Effector CD8-positive, alpha-beta T cell (primary cell): ENCODE measurements around the gene NUP155.
"Not testable (repeated sequence)": the region's sequence is repeated elsewhere in the genome, so short reads cannot be mapped to it uniquely, and the experiment has no call there.

Experiments used
- DNase-seq: peaks from one replicate; lab custom pipeline; 2025; lab: John Stamatoyannopoulos, UW
- total RNA-seq, 4 experiments: gene quantifications; one replicate each; lab custom pipeline; 2026; lab: John Stamatoyannopoulos, UW

Gene NUP155
- total RNA-seq, result 87.0 to 107 (median 92.8) reads per million in 4 experiments

GRCh38 chr5:37370864-37371726 lies at the start of gene NUP155:
Gene NUP155, minus strand, starts transcription at chr5:37371106. Its CDS starts 129 bp downstream, at chr5:37370977.
- DNase-seq, result peak; percentile 80

GRCh38 chr5:37417347-37417746 lies 46.4 kb upstream of the NUP155 start:
- DNase-seq, result no peak

GRCh38 chr5:37415456-37415855 lies 44.5 kb upstream of the NUP155 start:
- not testable (repeated sequence) for DNase-seq

GRCh38 chr5:37412515-37412914 lies 41.6 kb upstream of the NUP155 start:
- no peak for DNase-seq

- no peak for DNase-seq
Observed at GRCh38 chr5:37400501-37400900, 29.6 kb upstream of the NUP155 start.

GRCh38 chr5:37396352-37396751 lies 25.4 kb upstream of the NUP155 start:
- no peak for DNase-seq

- no peak for DNase-seq
Observed at GRCh38 chr5:37391591-37391990, 20.7 kb upstream of the NUP155 start.

GRCh38 chr5:37379100-37379628 lies 8.3 kb upstream of the NUP155 start, which contains the start of gene WDR70:
Gene WDR70, plus strand, starts transcription at chr5:37379318. Its CDS starts 50 bp downstream, at chr5:37379368.
- peak; percentile 45 for DNase-seq

- not testable (repeated sequence) for DNase-seq
Observed at GRCh38 chr5:37378066-37378465, 7.2 kb upstream of the NUP155 start.

- DNase-seq, result no peak
Observed at GRCh38 chr5:37375091-37375490, 4.2 kb upstream of the NUP155 start.

- no peak for DNase-seq
Observed at GRCh38 chr5:37370550-37370863, 399 bp downstream of the NUP155 start.

GRCh38 chr5:37355161-37355560 lies 15.7 kb downstream of the NUP155 start:
- DNase-seq, result no peak

GRCh38 chr5:37342741-37343140 lies 28.2 kb downstream of the NUP155 start:
- not testable (repeated sequence) for DNase-seq

GRCh38 chr5:37334754-37335153 lies 36.2 kb downstream of the NUP155 start:
- DNase-seq, result not testable (repeated sequence)

GRCh38 chr5:37326536-37326935 lies 44.4 kb downstream of the NUP155 start:
- no peak for DNase-seq

GRCh38 chr5:37323607-37324006 lies 47.3 kb downstream of the NUP155 start:
- DNase-seq, result no peak

GRCh38 chr5:37319037-37319782 lies 51.7 kb downstream of the NUP155 start:
- no peak for DNase-seq

- DNase-seq, result no peak
Observed at GRCh38 chr5:37316027-37316426, 54.9 kb downstream of the NUP155 start.

- no peak for DNase-seq
Observed at GRCh38 chr5:37310360-37310759, 60.5 kb downstream of the NUP155 start.

GRCh38 chr5:37308793-37309192 lies 62.1 kb downstream of the NUP155 start:
- no peak for DNase-seq

GRCh38 chr5:37304888-37305287 lies 66.0 kb downstream of the NUP155 start:
- no peak for DNase-seq

GRCh38 chr5:37296313-37296712 lies 74.6 kb downstream of the NUP155 start:
- not testable (repeated sequence) for DNase-seq
